Mesendoderm (in vitro differentiated cells): Measurements from ENCODE around the gene BCAR3.

ENCODE experiments used
- DNase-seq: peaks from one replicate; pipeline ENCODE4 v3.0.0; 2013
- H2AK5ac ChIP-seq: 2 replicates; pipeline ENCODE4 v1.6.1; 2013; ENCODE audit warnings: low read length, inconsistent platforms
- H2BK120ac ChIP-seq: 2 replicates; pipeline ENCODE4 v1.6.1; 2013; ENCODE audit warnings: low read depth, mild to moderate bottlenecking, low read length, moderate library complexity, mixed read lengths
- H2BK15ac ChIP-seq: replicated peaks from 2 replicates; pipeline ENCODE4 v1.6.1; 2013; ENCODE audit warnings: low read depth, mild to moderate bottlenecking, moderate library complexity
- H2BK5ac ChIP-seq: 2 replicates; pipeline ENCODE4 v1.6.1; 2013; ENCODE audit warnings: low read length, inconsistent platforms
- H3K18ac ChIP-seq: 2 replicates; pipeline ENCODE4 v1.6.1; 2013; ENCODE audit warnings: mild to moderate bottlenecking, low read length, mixed read lengths
- H3K23ac ChIP-seq: one replicate; pipeline ENCODE4 v1.6.1; 2013; ENCODE audit warnings: low read length
- H3K27ac ChIP-seq: 2 replicates; pipeline ENCODE4 v1.5.1; 2013; ENCODE audit warnings: low read depth, mild to moderate bottlenecking, inconsistent platforms, low read length, moderate library complexity
- H3K27me3 ChIP-seq: 2 replicates; pipeline ENCODE4 v1.6.1; 2013; ENCODE audit warnings: low read length, control low read depth, mild to moderate bottlenecking, inconsistent platforms; ENCODE audit not compliant: insufficient read depth, poor library complexity
- H3K36me3 ChIP-seq: 2 replicates; pipeline ENCODE4 v1.6.1; 2013; ENCODE audit warnings: low read length, inconsistent platforms; ENCODE audit not compliant: control insufficient read depth, insufficient read depth
- H3K4ac ChIP-seq: one replicate; pipeline ENCODE4 v1.6.1; 2013; ENCODE audit warnings: low read depth, mild to moderate bottlenecking, low read length, moderate library complexity
- H3K4me1 ChIP-seq: 2 replicates; pipeline ENCODE4 v1.6.1; 2013; ENCODE audit warnings: low read depth, low read length, inconsistent platforms; ENCODE audit not compliant: control insufficient read depth
- H3K4me2 ChIP-seq: 2 replicates; pipeline ENCODE4 v1.6.1; 2013; ENCODE audit warnings: low read length
- H3K4me3 ChIP-seq: 2 replicates; pipeline ENCODE4 v1.5.1; 2013; ENCODE audit warnings: mild to moderate bottlenecking, low read length
- H3K56ac ChIP-seq: one replicate; pipeline ENCODE4 v1.6.1; 2013; ENCODE audit warnings: low read length
- H3K79me1 ChIP-seq: 2 replicates; pipeline ENCODE4 v1.6.1; 2013; ENCODE audit warnings: low read length, inconsistent platforms
- H3K79me2 ChIP-seq: 2 replicates; pipeline ENCODE4 v1.6.1; 2013; ENCODE audit warnings: mild to moderate bottlenecking, low read length; ENCODE audit not compliant: control insufficient read depth, insufficient read depth
- H3K9ac ChIP-seq: 2 replicates; pipeline ENCODE4 v1.6.1; 2013; ENCODE audit warnings: low read length, inconsistent platforms
- H4K5ac ChIP-seq: one replicate; pipeline ENCODE4 v1.6.1; 2013; ENCODE audit warnings: low read length
- H4K8ac ChIP-seq: one replicate; pipeline ENCODE4 v1.6.1; 2013; ENCODE audit warnings: low read depth, mild to moderate bottlenecking, control low read depth, low read length, moderate library complexity
- WGBS: extraction: QIAGEN DNeasy Blood & Tissue Kit; methylation state at CpG from one replicate; pipeline ENCODE4 v1.1.7; 2013; ENCODE audit warnings: low lambda C conversion rate, missing lambda C conversion rate; ENCODE audit not compliant: insufficient coverage; ENCODE audit errors: extremely low coverage; 5-methylcytosine and 5-hydroxymethylcytosine counted together

Gene BCAR3

DNA sequence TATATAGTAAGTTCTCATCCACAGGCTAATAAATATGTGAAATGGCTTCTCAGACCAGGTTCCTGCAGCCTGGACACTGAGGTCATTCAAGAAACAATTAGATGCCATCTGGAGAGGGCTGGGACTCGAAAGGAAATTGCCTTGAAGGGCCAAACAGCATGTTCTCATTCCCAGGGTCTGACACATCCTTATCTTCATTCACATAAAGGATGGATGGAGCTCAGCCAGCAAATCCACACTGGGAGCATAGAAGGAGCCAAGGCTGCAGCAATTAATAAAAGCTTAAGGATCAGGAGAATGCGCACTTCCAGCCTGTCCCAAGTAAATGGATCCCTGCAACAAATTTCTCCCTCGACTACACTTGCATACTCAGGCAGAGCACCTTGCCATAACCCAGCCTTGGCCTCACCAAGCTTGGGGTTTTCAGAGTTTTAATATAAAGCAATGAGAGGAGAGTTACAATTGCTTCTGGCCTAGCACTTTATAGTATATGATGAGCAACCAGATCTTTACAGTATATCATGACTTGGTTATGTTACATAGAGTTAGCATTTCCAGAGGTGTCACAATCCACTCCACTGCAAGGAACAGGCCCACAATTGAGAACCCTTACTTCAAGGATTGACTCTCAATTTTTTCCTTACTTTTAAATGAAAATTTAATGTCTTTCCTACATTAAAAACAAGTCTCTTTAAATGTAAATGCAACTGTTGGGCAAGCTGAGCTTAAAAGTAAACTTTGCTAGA is 55.9 kb downstream of the BCAR3 start:
- Histone ChIP-seq H2BK15ac (no peak overlapping the region), H3K4me2 (no peak overlapping the region), H2AK5ac (no peak overlapping the region), H3K4me1 (peaks cover 44% of the 10 kb centered on the region), H2BK120ac (peak overlapping the region; percentile 95), H3K4ac (no peak overlapping the region), H4K8ac (peak overlapping the region; percentile 88), H4K5ac (no peak overlapping the region), H3K27me3 (no peaks in the 10 kb centered on the region), H3K79me1 (peaks cover 34% of the 10 kb centered on the region), H3K36me3 (no peaks in the 10 kb centered on the region), H3K27ac (peak overlapping the region; percentile 74), H3K23ac (no peak overlapping the region), H3K18ac (peak overlapping the region; percentile 97), H3K56ac (peak overlapping the region; percentile 76), H3K4me3 (no peak overlapping the region), H2BK5ac (peak overlapping the region; percentile 88), H3K9ac (peak overlapping the region; percentile 37), H3K79me2 (peaks cover 45% of the 10 kb centered on the region)
- WGBS = no CpG with 5 or more reads among the region's 3 CpGs
- peak; percentile 97 for DNase-seq

GRCh38 chr1:93623875-93624274 is 57.8 kb downstream of the BCAR3 start:
- Histone ChIP-seq H2BK5ac (peak overlapping the region; percentile 57), H2AK5ac (peak overlapping the region; percentile 24), H3K27me3 (no peaks in the 10 kb centered on the region), H3K4me2 (no peak overlapping the region), H3K4me1 (peaks cover 44% of the 10 kb centered on the region), H4K5ac (peak overlapping the region; percentile 35), H2BK120ac (no peak overlapping the region), H3K36me3 (no peaks in the 10 kb centered on the region), H3K79me2 (peaks cover 58% of the 10 kb centered on the region), H3K27ac (peak overlapping the region; percentile 25), H3K9ac (peak overlapping the region; percentile 3), H3K4me3 (no peak overlapping the region), H4K8ac (no peak overlapping the region), H3K23ac (peak overlapping the region; percentile 7), H3K79me1 (peaks cover 45% of the 10 kb centered on the region), H3K4ac (peak overlapping the region; percentile 72), H2BK15ac (no peak overlapping the region), H3K56ac (peak overlapping the region; percentile 61), H3K18ac (peak overlapping the region; percentile 12)
- DNase-seq = no peak
- no CpG with 5 or more reads among the region's 1 CpG for WGBS

- peaks cover 41% of the 10 kb centered on the region for H3K79me1 ChIP-seq
- H2BK5ac ChIP-seq = peak overlapping the region; percentile 64
- peak overlapping the region; percentile 73 for H3K4ac ChIP-seq
- no peak overlapping the region for H2BK15ac ChIP-seq
- no peak overlapping the region for H4K8ac ChIP-seq
- no peak overlapping the region for H2AK5ac ChIP-seq
- H3K79me2 ChIP-seq = peaks cover 57% of the 10 kb centered on the region
- no peak overlapping the region for H3K4me2 ChIP-seq
- no peaks in the 10 kb centered on the region for H3K27me3 ChIP-seq
- H3K18ac ChIP-seq = peak overlapping the region; percentile 72
- no peak overlapping the region for H3K4me3 ChIP-seq
- no peak overlapping the region for H3K9ac ChIP-seq
- peaks cover 41% of the 10 kb centered on the region for H3K4me1 ChIP-seq
- H3K56ac ChIP-seq = peak overlapping the region; percentile 12
- no peak overlapping the region for H2BK120ac ChIP-seq
- DNase-seq = no peak
- H4K5ac ChIP-seq = no peak overlapping the region
- peak overlapping the region; percentile 20 for H3K27ac ChIP-seq
- no peaks in the 10 kb centered on the region for H3K36me3 ChIP-seq
- no peak overlapping the region for H3K23ac ChIP-seq
Observed at GRCh38 chr1:93623436-93623835, 58.2 kb downstream of the BCAR3 start.

DNA sequence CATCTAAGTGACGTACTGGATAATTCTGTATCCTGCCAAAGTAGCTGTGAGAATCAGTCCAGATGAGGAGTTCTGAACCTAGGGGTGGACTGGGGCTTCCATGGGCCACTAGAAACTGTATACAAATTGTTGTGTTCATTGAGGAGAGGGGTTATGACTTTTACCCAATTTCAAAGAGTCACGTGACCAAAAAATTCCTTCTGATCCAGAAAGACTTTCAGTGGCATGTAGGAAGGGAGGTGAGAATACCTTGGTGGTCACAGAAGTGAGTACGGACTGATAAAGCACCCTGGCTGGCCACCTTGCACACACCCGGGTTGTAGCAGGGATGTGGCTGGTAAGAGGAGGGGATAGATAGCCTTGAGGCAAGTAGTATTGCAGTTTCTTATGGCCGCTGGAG is 60.4 kb downstream of the BCAR3 start:
- peak overlapping the region; percentile 41 for H3K27ac ChIP-seq
- H3K4me3 ChIP-seq = no peak overlapping the region
- peak overlapping the region; percentile 19 for H3K56ac ChIP-seq
- no peaks in the 10 kb centered on the region for H3K27me3 ChIP-seq
- no CpG with 5 or more reads among the region's 5 CpGs for WGBS
- peak overlapping the region; percentile 4 for H2BK15ac ChIP-seq
- no peaks in the 10 kb centered on the region for H3K36me3 ChIP-seq
- peak overlapping the region; percentile 2 for H2AK5ac ChIP-seq
- H3K4ac ChIP-seq = peak overlapping the region; percentile 17
- peak overlapping the region; percentile 15 for H3K18ac ChIP-seq
- H3K79me2 ChIP-seq = peaks cover 59% of the 10 kb centered on the region
- H4K5ac ChIP-seq = no peak overlapping the region
- no peak overlapping the region for H4K8ac ChIP-seq
- peaks cover 55% of the 10 kb centered on the region for H3K4me1 ChIP-seq
- peaks cover 45% of the 10 kb centered on the region for H3K79me1 ChIP-seq
- peak overlapping the region; percentile 14 for H2BK5ac ChIP-seq
- H3K4me2 ChIP-seq = no peak overlapping the region
- no peak for DNase-seq
- no peak overlapping the region for H3K23ac ChIP-seq
- no peak overlapping the region for H2BK120ac ChIP-seq
- no peak overlapping the region for H3K9ac ChIP-seq

GRCh38 chr1:93620841-93621210 is 60.8 kb downstream of the BCAR3 start:
- H3K56ac ChIP-seq = peak overlapping the region; percentile 11
- H3K4ac ChIP-seq = no peak overlapping the region
- no peak overlapping the region for H4K5ac ChIP-seq
- no CpG with 5 or more reads among the region's 4 CpGs for WGBS
- H4K8ac ChIP-seq = no peak overlapping the region
- no peaks in the 10 kb centered on the region for H3K27me3 ChIP-seq
- no peak overlapping the region for H3K4me3 ChIP-seq
- no peak overlapping the region for H3K27ac ChIP-seq
- H3K9ac ChIP-seq = no peak overlapping the region
- H3K79me1 ChIP-seq = peaks cover 45% of the 10 kb centered on the region
- no peak overlapping the region for H2BK5ac ChIP-seq
- H3K4me1 ChIP-seq = peaks cover 53% of the 10 kb centered on the region
- H3K4me2 ChIP-seq = no peak overlapping the region
- H3K79me2 ChIP-seq = peaks cover 59% of the 10 kb centered on the region
- H2AK5ac ChIP-seq = no peak overlapping the region
- peak; percentile 92 for DNase-seq
- H2BK120ac ChIP-seq = no peak overlapping the region
- no peaks in the 10 kb centered on the region for H3K36me3 ChIP-seq
- H3K18ac ChIP-seq = peak overlapping the region; percentile 15
- H2BK15ac ChIP-seq = peak overlapping the region; percentile 4
- no peak overlapping the region for H3K23ac ChIP-seq
